Mesenchymal stem cell (in vitro differentiated cells and primary cell): Measurements from ENCODE around the gene SEC23A.
"Not testable (repeated sequence)": the region's sequence is repeated elsewhere in the genome, so short reads cannot be mapped to it uniquely, and the experiment has no call there.

Source experiments
- DNase-seq: peaks from one replicate; pipeline ENCODE4 v3.0.0-alpha.2; 2013
- H2AFZ ChIP-seq: one replicate; pipeline ENCODE4 v1.6.1; 2013; ENCODE audit warnings: low read depth, mild to moderate bottlenecking, control low read depth, inconsistent platforms, low read length, moderate library complexity
- H2AK5ac ChIP-seq: 2 replicates; pipeline ENCODE4 v1.6.1; 2013; ENCODE audit warnings: low read length, moderate library complexity, mild to moderate bottlenecking, inconsistent platforms; ENCODE audit not compliant: severe bottlenecking
- H2BK120ac ChIP-seq: one replicate; pipeline ENCODE4 v1.6.1; 2013; ENCODE audit warnings: low read depth, mild to moderate bottlenecking, inconsistent platforms, low read length, moderate library complexity
- H2BK12ac ChIP-seq, 2 experiments: one replicate each; pipeline ENCODE4 v1.6.1; 2013; ENCODE audit warnings: inconsistent platforms in 2 of 2, low read length in 2 of 2, mild to moderate bottlenecking in 2 of 2, moderate library complexity in 2 of 2, control low read depth in 1 of 2
- H2BK15ac ChIP-seq: one replicate; pipeline ENCODE4 v1.6.1; 2013; ENCODE audit warnings: mild to moderate bottlenecking, low read depth, inconsistent platforms; ENCODE audit not compliant: poor library complexity, severe bottlenecking
- H2BK5ac ChIP-seq: 2 replicates; pipeline ENCODE4 v1.6.1; 2013; ENCODE audit warnings: low read depth, mild to moderate bottlenecking, low read length, control low read depth, inconsistent platforms; ENCODE audit not compliant: poor library complexity, severe bottlenecking
- H3K14ac ChIP-seq, 2 experiments: one replicate each; pipeline ENCODE4 v1.6.1; 2013; ENCODE audit warnings: inconsistent platforms in 2 of 2, low read length in 2 of 2, control low read depth in 1 of 2, mild to moderate bottlenecking in 1 of 2, moderate library complexity in 1 of 2
- H3K18ac ChIP-seq, 2 experiments: one replicate each; pipeline ENCODE4 v1.6.1; 2013; ENCODE audit warnings: inconsistent platforms in 2 of 2, low read length in 2 of 2, control low read depth in 1 of 2, low read depth in 1 of 2, mild to moderate bottlenecking in 1 of 2
- H3K23ac ChIP-seq, 2 experiments: one replicate each; pipeline ENCODE4 v1.6.1; 2013; ENCODE audit warnings: inconsistent platforms in 2 of 2, low read length in 2 of 2, mild to moderate bottlenecking in 2 of 2, moderate library complexity in 2 of 2, control low read depth in 1 of 2
- H3K27ac ChIP-seq: 2 replicates; pipeline ENCODE4 v1.5.1; 2013; ENCODE audit warnings: mild to moderate bottlenecking, moderate library complexity, low read length, control low read depth, inconsistent platforms; ENCODE audit not compliant: poor library complexity, severe bottlenecking
- H3K27me3 ChIP-seq, 2 experiments: 2 replicates each; pipeline versions ENCODE4 v1.6.1 to v1.7.0; 2013; ENCODE audit warnings: low read length in 2 of 2, mild to moderate bottlenecking in 2 of 2, moderate library complexity in 2 of 2, control low read depth in 1 of 2, inconsistent platforms in 1 of 2; ENCODE audit not compliant: control insufficient read depth in 1 of 2, insufficient read depth in 1 of 2
- H3K36me3 ChIP-seq, 2 experiments: 2 replicates each; pipeline versions ENCODE4 v1.6.1 to v1.7.0; 2013; ENCODE audit warnings: low read length in 2 of 2, control low read depth in 1 of 2, inconsistent platforms in 1 of 2, low read depth in 1 of 2, mild to moderate bottlenecking in 1 of 2; ENCODE audit not compliant: insufficient read depth in 2 of 2, control insufficient read depth in 1 of 2
- H3K4ac ChIP-seq, 2 experiments: one replicate each; pipeline ENCODE4 v1.6.1; 2013; ENCODE audit warnings: inconsistent platforms in 2 of 2, low read length in 2 of 2, mild to moderate bottlenecking in 2 of 2, moderate library complexity in 2 of 2, control low read depth in 1 of 2, low read depth in 1 of 2
- H3K4me1 ChIP-seq: 2 replicates; pipeline ENCODE4 v1.6.1; 2013; ENCODE audit warnings: low read depth, low read length, control low read depth; ENCODE audit not compliant: control insufficient read depth, insufficient read depth
- H3K4me2 ChIP-seq: 2 replicates; pipeline ENCODE4 v1.6.1; 2013; ENCODE audit warnings: low read length, mild to moderate bottlenecking, inconsistent platforms; ENCODE audit not compliant: poor library complexity, severe bottlenecking
- H3K4me3 ChIP-seq, 2 experiments: 2 replicates each; pipeline versions ENCODE4 v1.5.1 to v1.7.0; 2013; ENCODE audit warnings: low read length in 2 of 2, mild to moderate bottlenecking in 2 of 2, control low read depth in 1 of 2, low read depth in 1 of 2; ENCODE audit not compliant: insufficient read depth in 1 of 2
- H3K79me1 ChIP-seq: replicated peaks from 2 replicates; pipeline ENCODE4 v1.6.1; 2013; ENCODE audit warnings: mild to moderate bottlenecking, control low read depth, low read length, inconsistent platforms; ENCODE audit not compliant: poor library complexity, severe bottlenecking
- H3K9ac ChIP-seq: 2 replicates; pipeline ENCODE4 v1.7.0; 2013; ENCODE audit warnings: mild to moderate bottlenecking, low read length, moderate library complexity
- H3K9me3 ChIP-seq: 2 replicates; pipeline ENCODE4 v1.7.0; 2013; ENCODE audit warnings: mild to moderate bottlenecking, low read length; ENCODE audit not compliant: control insufficient read depth
- H4K8ac ChIP-seq: one replicate; pipeline ENCODE4 v1.6.1; 2013; ENCODE audit warnings: inconsistent platforms, mild to moderate bottlenecking, low read length, moderate library complexity
- H4K91ac ChIP-seq: one replicate; pipeline ENCODE4 v1.6.1; 2013; ENCODE audit warnings: mild to moderate bottlenecking, low read length, inconsistent platforms
- WGBS: methylation state at CpG from one replicate; pipeline ENCODE4 v1.1.7; 2013; ENCODE audit warnings: mixed read lengths; 5-methylcytosine and 5-hydroxymethylcytosine counted together

Gene SEC23A

GRCh38 chr14:39099215-39099614 lies 3.8 kb downstream of the SEC23A start:
- not testable (repeated sequence) for H3K14ac ChIP-seq, H2BK12ac ChIP-seq, H3K4me1 ChIP-seq, H2AK5ac ChIP-seq, H2AFZ ChIP-seq, H3K4me3 ChIP-seq, H3K4me2 ChIP-seq, H3K9me3 ChIP-seq, H3K4ac ChIP-seq, H2BK5ac ChIP-seq, H2BK15ac ChIP-seq, H2BK120ac ChIP-seq, H3K23ac ChIP-seq, H3K9ac ChIP-seq, H3K79me1 ChIP-seq, H3K27me3 ChIP-seq, DNase-seq, H3K18ac ChIP-seq, H4K8ac ChIP-seq, H3K27ac ChIP-seq, H4K91ac ChIP-seq
- WGBS = 97% methylated on average over 10 of the region's 10 CpGs
- H3K36me3 ChIP-seq = peaks cover 4 to 21% of the 10 kb centered on the region in 2 experiments

DNA sequence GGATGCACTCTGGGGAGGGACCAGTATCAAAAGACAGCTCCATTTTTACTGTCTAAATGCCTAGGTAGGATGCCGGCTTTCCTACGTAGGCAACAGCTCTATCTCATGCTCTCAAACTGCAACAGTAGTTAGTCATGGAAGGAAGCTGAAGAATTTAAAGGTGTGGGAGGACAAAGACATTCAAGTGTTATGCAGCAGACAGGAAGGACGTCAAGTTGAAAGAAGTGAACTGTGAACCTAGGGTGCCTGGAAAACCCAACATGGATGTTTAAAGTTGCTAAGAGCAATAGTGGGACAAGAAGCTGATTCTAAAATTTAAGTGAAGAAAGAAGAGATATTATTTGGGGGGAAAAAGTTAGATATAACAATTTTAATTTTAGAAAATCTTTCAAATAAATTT lies 5.9 kb downstream of the SEC23A start:
- 83% methylated on average over 3 of the region's 3 CpGs for whole genome bisulfite sequencing
- no peaks in the 10 kb centered on the region for H3K9me3 ChIP-seq
- peak overlapping the region; percentile 18 for H3K9ac ChIP-seq
- H2AK5ac ChIP-seq = no peak overlapping the region
- H2BK15ac ChIP-seq = no peak overlapping the region
- H3K18ac ChIP-seq = no peak overlapping the region
- H3K79me1 ChIP-seq = peaks cover 3% of the 10 kb centered on the region
- no peak overlapping the region for H2AFZ ChIP-seq
- no peaks in the 10 kb centered on the region for H3K27me3 ChIP-seq
- H3K23ac ChIP-seq = no peak overlapping the region
- H4K8ac ChIP-seq = peak overlapping the region; percentile 7
- no peak overlapping the region for H3K4ac ChIP-seq
- H4K91ac ChIP-seq = no peak overlapping the region
- no peak overlapping the region for H2BK120ac ChIP-seq
- H3K4me3 ChIP-seq = no peak overlapping the region
- H3K4me2 ChIP-seq = no peak overlapping the region
- H3K36me3 ChIP-seq = peaks cover 7 to 39% of the 10 kb centered on the region in 2 experiments
- H2BK5ac ChIP-seq = no peak overlapping the region
- no peak overlapping the region for H3K14ac ChIP-seq
- H2BK12ac ChIP-seq = no peak overlapping the region
- no peak for DNase-seq
- no peak overlapping the region for H3K27ac ChIP-seq
- peaks cover 2% of the 10 kb centered on the region for H3K4me1 ChIP-seq

GRCh38 chr14:39094515-39094914 lies 8.5 kb downstream of the SEC23A start:
- Histone ChIP-seq H3K23ac (no peak overlapping the region), H3K4me2 (no peak overlapping the region), H2AK5ac (no peak overlapping the region), H3K4ac (no peak overlapping the region), H3K79me1 (peaks cover 7% of the 10 kb centered on the region), H3K4me3 (no peak overlapping the region), H2BK120ac (no peak overlapping the region), H3K14ac (no peak overlapping the region), H2BK5ac (no peak overlapping the region), H3K27me3 (no peaks in the 10 kb centered on the region), H2BK15ac (no peak overlapping the region), H2BK12ac (no peak overlapping the region), H3K27ac (no peak overlapping the region), H3K9ac (no peak overlapping the region), H4K8ac (no peak overlapping the region), H3K18ac (no peak overlapping the region), H4K91ac (no peak overlapping the region), H3K9me3 (no peaks in the 10 kb centered on the region), H2AFZ (no peak overlapping the region), H3K36me3 (peaks cover 16 to 64% of the 10 kb centered on the region in 2 experiments), H3K4me1 (peaks cover 2% of the 10 kb centered on the region)
- DNase-seq = no peak
- 96% methylated on average over 2 of the region's 3 CpGs for WGBS

GRCh38 chr14:39091716-39092115 lies 11.3 kb downstream of the SEC23A start:
- H2BK15ac ChIP-seq = no peak overlapping the region
- H3K9ac ChIP-seq = no peak overlapping the region
- H2BK5ac ChIP-seq = no peak overlapping the region
- no peaks in the 10 kb centered on the region for H3K9me3 ChIP-seq
- no peak overlapping the region for H3K23ac ChIP-seq
- H2BK120ac ChIP-seq = no peak overlapping the region
- no peak overlapping the region for H3K4me3 ChIP-seq
- WGBS = no CpG with 5 or more reads among the region's 1 CpG
- no peak overlapping the region for H3K4ac ChIP-seq
- H3K18ac ChIP-seq = no peak overlapping the region
- no peak overlapping the region for H3K14ac ChIP-seq
- H3K4me2 ChIP-seq = no peak overlapping the region
- H3K79me1 ChIP-seq = peaks cover 8% of the 10 kb centered on the region
- H2AFZ ChIP-seq = no peak overlapping the region
- H4K8ac ChIP-seq = no peak overlapping the region
- H2AK5ac ChIP-seq = no peak overlapping the region
- no peak overlapping the region for H2BK12ac ChIP-seq
- H3K27ac ChIP-seq = no peak overlapping the region
- no peak overlapping the region for H4K91ac ChIP-seq
- DNase-seq = no peak
- no peaks in the 10 kb centered on the region for H3K4me1 ChIP-seq
- H3K27me3 ChIP-seq = no peaks in the 10 kb centered on the region
- peaks cover 22 to 84% of the 10 kb centered on the region in 2 experiments for H3K36me3 ChIP-seq
